ENCODE measurements around the gene EML2. TPM values are rescaled to one million over a fixed set of nuclear protein-coding genes. Genes with fewer than 3 reads are reported as not detected.
A peak's percentile ranks its signal among the peaks of the same experiment; 100 is the strongest.

Gene EML2
- total RNA-seq, 2 donors from 2014 or later = 117 to 184 TPM

GRCh38 chr19:45591004-45591637 lies 48.1 kb downstream of the EML2 start:
- Mint-ChIP-seq H3K4me1 (peaks cover 6% of the 10 kb centered on the region), H3K27me3 (peaks cover 17% of the 10 kb centered on the region), H3K27ac (no peak overlapping the region), H3K4me3 (peak overlapping the region; percentile 23), H3K9me3 (no peaks in the 10 kb centered on the region), H3K36me3 (ENCODE audit: low read depth) (no peaks in the 10 kb centered on the region)
- ATAC-seq (replicated peaks) = peak; percentile 83

- no peak for ATAC-seq (replicated peaks)
- H3K4me3 Mint-ChIP-seq = no peak overlapping the region
- H3K36me3 Mint-ChIP-seq (ENCODE audit: low read depth) = no peaks in the 10 kb centered on the region
- peaks cover 15% of the 10 kb centered on the region for H3K27me3 Mint-ChIP-seq
- H3K27ac Mint-ChIP-seq = no peak overlapping the region
- no peaks in the 10 kb centered on the region for H3K9me3 Mint-ChIP-seq
- peaks cover 6% of the 10 kb centered on the region for H3K4me1 Mint-ChIP-seq
Observed at GRCh38 chr19:45590300-45591003, 48.7 kb downstream of the EML2 start.

- H3K36me3 Mint-ChIP-seq (ENCODE audit: low read depth) = no peaks in the 10 kb centered on the region
- H3K9me3 Mint-ChIP-seq = no peaks in the 10 kb centered on the region
- H3K27me3 Mint-ChIP-seq = peaks cover 13% of the 10 kb centered on the region
- ATAC-seq (replicated peaks) = no peak
- peaks cover 12% of the 10 kb centered on the region for H3K4me1 Mint-ChIP-seq
- H3K27ac Mint-ChIP-seq = no peak overlapping the region
- H3K4me3 Mint-ChIP-seq = no peak overlapping the region
Observed at GRCh38 chr19:45589768-45590167, 49.4 kb downstream of the EML2 start.

- H3K9me3 Mint-ChIP-seq = no peaks in the 10 kb centered on the region
- H3K4me3 Mint-ChIP-seq = no peak overlapping the region
- H3K27ac Mint-ChIP-seq = no peak overlapping the region
- peaks cover 7% of the 10 kb centered on the region for H3K36me3 Mint-ChIP-seq (ENCODE audit: low read depth)
- H3K27me3 Mint-ChIP-seq = peaks cover 13% of the 10 kb centered on the region
- peaks cover 12% of the 10 kb centered on the region for H3K4me1 Mint-ChIP-seq
- no peak for ATAC-seq (replicated peaks)
Observed at GRCh38 chr19:45587873-45588272, 51.3 kb downstream of the EML2 start.

- Mint-ChIP-seq H3K4me1 (peaks cover 7% of the 10 kb centered on the region), H3K4me3 (peak overlapping the region; percentile 94), H3K36me3 (ENCODE audit: low read depth) (peaks cover 18% of the 10 kb centered on the region), H3K27me3 (peaks cover 6% of the 10 kb centered on the region), H3K9me3 (no peaks in the 10 kb centered on the region), H3K27ac (peak overlapping the region; percentile 87)
- ATAC-seq (replicated peaks) = no peak
Observed at GRCh38 chr19:45585158-45585577, 54.0 kb downstream of the EML2 start.

- H3K27me3 Mint-ChIP-seq = peaks cover 2% of the 10 kb centered on the region
- H3K36me3 Mint-ChIP-seq (ENCODE audit: low read depth) = peaks cover 18% of the 10 kb centered on the region
- H3K4me3 Mint-ChIP-seq = peak within 1 kb of the TSS; percentile 94
- H3K9me3 Mint-ChIP-seq = no peaks in the 10 kb centered on the region
- H3K27ac Mint-ChIP-seq = peak within 1 kb of the TSS; percentile 87
- peak; percentile 91 for ATAC-seq (replicated peaks)
- H3K4me1 Mint-ChIP-seq = peaks cover 7% of the 10 kb centered on the region
Observed at GRCh38 chr19:45584332-45585157, 54.7 kb downstream of the EML2 start, which contains the start of gene OPA3. Gene OPA3, minus strand, starts transcription at chr19:45584802. Its CDS starts 38 bp downstream, at chr19:45584764.

GRCh38 chr19:45581576-45581975 lies 57.6 kb downstream of the EML2 start:
- H3K4me1 Mint-ChIP-seq = peaks cover 16% of the 10 kb centered on the region
- H3K27me3 Mint-ChIP-seq = no peaks in the 10 kb centered on the region
- H3K27ac Mint-ChIP-seq = no peak overlapping the region
- peaks cover 20% of the 10 kb centered on the region for H3K36me3 Mint-ChIP-seq (ENCODE audit: low read depth)
- no peaks in the 10 kb centered on the region for H3K9me3 Mint-ChIP-seq
- H3K4me3 Mint-ChIP-seq = no peak overlapping the region
- no peak for ATAC-seq (replicated peaks)

GRCh38 chr19:45578861-45579260 lies 60.3 kb downstream of the EML2 start:
- peaks cover 9% of the 10 kb centered on the region for H3K4me1 Mint-ChIP-seq
- H3K27ac Mint-ChIP-seq = peak overlapping the region; percentile 69
- H3K9me3 Mint-ChIP-seq = no peaks in the 10 kb centered on the region
- H3K27me3 Mint-ChIP-seq = no peaks in the 10 kb centered on the region
- H3K4me3 Mint-ChIP-seq = no peak overlapping the region
- H3K36me3 Mint-ChIP-seq (ENCODE audit: low read depth) = peaks cover 16% of the 10 kb centered on the region
- no peak for ATAC-seq (replicated peaks)

GRCh38 chr19:45577111-45577905 lies 61.9 kb downstream of the EML2 start:
- Mint-ChIP-seq H3K4me3 (no peak overlapping the region), H3K36me3 (ENCODE audit: low read depth) (peaks cover 11% of the 10 kb centered on the region), H3K4me1 (peaks cover 9% of the 10 kb centered on the region), H3K27me3 (no peaks in the 10 kb centered on the region), H3K27ac (peak overlapping the region; percentile 16), H3K9me3 (no peaks in the 10 kb centered on the region)
- ATAC-seq (replicated peaks) = no peak

- peaks cover 10% of the 10 kb centered on the region for H3K36me3 Mint-ChIP-seq (ENCODE audit: low read depth)
- H3K4me3 Mint-ChIP-seq = no peak overlapping the region
- H3K9me3 Mint-ChIP-seq = no peaks in the 10 kb centered on the region
- H3K27me3 Mint-ChIP-seq = no peaks in the 10 kb centered on the region
- no peak overlapping the region for H3K27ac Mint-ChIP-seq
- H3K4me1 Mint-ChIP-seq = peaks cover 9% of the 10 kb centered on the region
- no peak for ATAC-seq (replicated peaks)
Observed at GRCh38 chr19:45576682-45577081, 62.5 kb downstream of the EML2 start.

- Mint-ChIP-seq H3K9me3 (no peaks in the 10 kb centered on the region), H3K4me3 (no peak overlapping the region), H3K36me3 (ENCODE audit: low read depth) (peaks cover 4% of the 10 kb centered on the region), H3K27me3 (no peaks in the 10 kb centered on the region), H3K27ac (no peak overlapping the region), H3K4me1 (peaks cover 9% of the 10 kb centered on the region)
- ATAC-seq (replicated peaks) = no peak
Observed at GRCh38 chr19:45575216-45575615, 64.0 kb downstream of the EML2 start.

GRCh38 chr19:45574526-45574925 lies 64.7 kb downstream of the EML2 start:
- no peak for ATAC-seq (replicated peaks)
- no peak overlapping the region for H3K27ac Mint-ChIP-seq
- peaks cover 16% of the 10 kb centered on the region for H3K4me1 Mint-ChIP-seq
- H3K36me3 Mint-ChIP-seq (ENCODE audit: low read depth) = peaks cover 8% of the 10 kb centered on the region
- no peaks in the 10 kb centered on the region for H3K9me3 Mint-ChIP-seq
- H3K27me3 Mint-ChIP-seq = no peaks in the 10 kb centered on the region
- no peak overlapping the region for H3K4me3 Mint-ChIP-seq

- Mint-ChIP-seq H3K9me3 (no peaks in the 10 kb centered on the region), H3K27me3 (no peaks in the 10 kb centered on the region), H3K4me1 (peaks cover 8% of the 10 kb centered on the region), H3K27ac (no peak overlapping the region), H3K4me3 (no peak overlapping the region), H3K36me3 (ENCODE audit: low read depth) (peaks cover 7% of the 10 kb centered on the region)
- ATAC-seq (replicated peaks) = no peak
Observed at GRCh38 chr19:45571457-45572220, 67.6 kb downstream of the EML2 start.

All from activated T-helper 17 cell treated with anti-CD3 and anti-CD28 coated beads, Interleukin-2, amount 50 U/mL, for 72 hours (primary cell).